Fibroblast of peridontal ligament (primary cell): Measurements from ENCODE around the gene CGB3.
"Not testable (repeated sequence)": the region's sequence is repeated elsewhere in the genome, so short reads cannot be mapped to it uniquely, and the experiment has no call there.

Experiments
- DNase-seq: peaks from one replicate; pipeline ENCODE4 v3.0.0-alpha.2; 2010; ENCODE audit errors: extremely low read depth

Gene CGB3

DNA sequence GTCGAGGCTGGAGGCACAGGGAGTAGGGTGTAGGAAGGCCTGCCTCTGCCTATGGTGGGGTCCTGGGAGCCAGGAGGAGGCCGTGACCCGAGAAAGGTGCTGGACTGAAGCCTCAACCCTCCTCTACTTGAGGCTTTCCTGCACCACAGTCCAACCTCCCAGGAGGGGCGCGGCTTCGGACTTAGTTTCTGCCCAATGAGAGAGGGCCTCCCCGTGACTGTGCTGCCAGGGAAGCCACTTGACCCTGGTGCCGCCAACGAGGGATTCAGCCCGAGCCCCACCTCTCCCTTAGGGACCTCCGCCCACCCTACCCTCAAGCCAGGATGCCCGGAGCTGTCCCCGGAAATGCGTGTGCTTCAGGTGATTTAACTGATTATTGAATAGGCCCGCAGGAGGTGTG lies at the start of gene CGB3:
CGB3 (minus strand) TSS at position 101 of the 400 bp plus-strand sequence. CDS start 362 bp downstream, outside the sequence.
- DNase-seq: not testable (repeated sequence)

DNA sequence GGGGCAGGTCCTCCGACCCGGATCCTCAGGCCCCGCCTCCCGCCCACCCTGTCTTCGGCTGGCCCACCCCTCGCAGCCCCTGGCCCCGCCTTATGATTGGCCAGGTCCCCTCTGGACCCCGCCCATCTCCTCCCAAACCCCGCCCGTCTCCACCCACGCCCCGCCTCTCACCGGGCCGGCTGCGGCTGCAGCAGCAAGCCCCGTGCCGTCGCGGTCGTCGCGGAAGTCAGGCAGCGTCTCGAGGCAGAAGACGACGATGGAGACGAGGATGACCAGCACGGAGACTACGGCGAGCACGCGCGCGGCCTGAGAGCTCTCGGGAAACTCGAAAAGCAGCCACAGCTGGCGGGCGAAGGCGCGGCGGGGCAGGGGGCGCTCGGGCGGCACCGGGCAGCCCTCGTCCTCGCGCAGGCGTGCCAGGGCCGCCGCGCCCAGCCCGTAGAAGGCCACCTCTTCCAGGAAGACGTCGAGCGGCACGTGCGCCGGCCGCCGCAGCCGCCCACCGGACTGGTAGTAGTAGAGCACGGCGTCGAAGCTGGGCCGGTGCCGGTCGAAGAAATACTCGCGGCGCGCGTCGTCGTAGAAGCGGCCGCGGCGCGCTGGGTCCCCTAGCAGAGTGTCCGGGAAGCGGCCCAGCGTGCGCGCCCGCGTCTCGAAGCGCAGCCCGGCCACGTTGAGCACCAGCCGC lies 47.9 kb upstream of the CGB3 start:
- DNase-seq: no peak

DNA sequence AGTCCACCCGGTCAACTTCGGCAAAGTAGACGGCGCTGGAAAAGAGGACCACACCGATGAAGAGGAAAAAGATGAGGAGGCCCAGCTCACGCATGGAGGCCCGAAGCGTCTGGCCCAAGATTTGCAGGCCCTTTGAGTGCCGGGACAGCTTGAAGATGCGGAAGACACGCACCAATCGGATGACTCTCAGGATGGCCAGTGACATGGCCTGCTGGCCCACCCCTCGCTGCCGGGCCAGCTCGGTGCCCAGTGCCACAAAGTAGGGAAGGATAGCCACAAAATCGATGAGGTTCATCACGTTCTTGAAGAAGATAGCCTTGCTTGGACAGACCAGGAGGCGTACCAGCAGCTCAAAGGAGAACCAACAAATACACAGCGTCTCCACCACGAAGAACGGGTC lies 46.3 kb upstream of the CGB3 start:
- DNase-seq: no peak

DNA sequence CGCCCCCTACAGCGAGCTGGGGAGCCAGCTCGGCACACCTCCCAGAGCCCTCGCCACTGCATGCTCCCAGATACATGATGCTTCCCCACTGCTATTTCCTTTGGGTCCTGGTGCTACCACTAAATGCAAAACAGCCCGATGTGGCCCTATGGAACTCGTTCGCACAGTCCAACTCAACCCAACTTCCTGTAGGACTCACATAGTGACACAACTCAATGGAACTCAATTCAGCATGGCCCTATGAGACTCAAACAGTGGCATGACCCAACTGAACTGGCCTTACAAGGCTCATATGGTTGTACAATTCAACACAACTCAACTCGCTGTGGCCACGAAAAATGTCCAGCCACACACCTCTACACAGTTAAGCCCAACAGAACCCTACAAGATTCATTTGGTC lies 44.9 kb upstream of the CGB3 start:
- DNase-seq: no peak

DNA sequence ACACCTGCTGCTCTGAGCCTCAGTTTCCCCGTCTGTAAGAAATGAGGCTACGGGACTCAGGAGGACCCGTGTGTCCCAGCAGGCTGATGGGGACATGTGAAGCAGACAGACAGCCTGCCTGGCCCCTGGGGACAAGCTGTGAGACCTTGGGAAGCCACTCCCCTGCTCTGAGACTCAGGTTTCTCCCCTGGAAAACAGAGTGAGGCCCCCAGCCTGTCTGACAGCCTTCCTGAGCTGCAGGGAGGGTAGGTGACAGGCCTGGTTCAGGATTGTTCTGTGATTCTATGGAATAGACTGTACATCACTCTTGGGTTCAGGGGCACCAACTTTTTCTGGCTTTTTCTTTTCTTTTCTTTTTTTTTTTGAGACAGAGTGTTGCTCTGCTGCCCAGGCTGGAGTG lies 43.4 kb upstream of the CGB3 start:
- DNase-seq: no peak

DNA sequence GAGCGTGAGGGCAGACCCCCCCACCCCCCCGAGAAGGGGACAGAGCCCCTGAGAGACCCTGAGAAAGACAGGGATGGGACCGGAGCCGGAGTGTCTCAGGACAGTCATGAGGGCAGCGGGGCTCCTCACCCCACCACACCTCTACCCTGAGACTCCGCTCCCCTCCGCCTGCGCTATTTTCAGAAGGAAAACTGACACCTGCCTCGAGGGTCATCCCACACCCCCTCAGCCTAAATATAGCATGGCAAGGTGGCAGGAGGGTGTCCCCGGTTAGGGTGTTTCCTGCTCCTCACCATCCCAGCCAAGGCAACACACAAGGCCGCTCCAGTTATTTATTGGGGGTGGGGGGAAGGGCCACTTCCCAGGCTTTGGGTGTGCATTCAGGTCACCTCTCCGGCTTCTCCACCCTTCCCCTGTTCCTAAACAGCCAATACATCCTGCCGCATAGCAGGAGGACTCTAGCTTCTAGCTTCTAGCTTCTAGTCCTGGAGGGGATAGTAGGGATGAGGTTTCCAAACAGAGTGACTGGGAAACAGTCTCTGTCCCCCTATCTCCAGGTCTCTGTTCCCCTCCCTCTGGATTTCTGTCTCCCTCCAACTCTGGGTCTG lies 41.9 kb upstream of the CGB3 start:
- DNase-seq: no peak

DNA sequence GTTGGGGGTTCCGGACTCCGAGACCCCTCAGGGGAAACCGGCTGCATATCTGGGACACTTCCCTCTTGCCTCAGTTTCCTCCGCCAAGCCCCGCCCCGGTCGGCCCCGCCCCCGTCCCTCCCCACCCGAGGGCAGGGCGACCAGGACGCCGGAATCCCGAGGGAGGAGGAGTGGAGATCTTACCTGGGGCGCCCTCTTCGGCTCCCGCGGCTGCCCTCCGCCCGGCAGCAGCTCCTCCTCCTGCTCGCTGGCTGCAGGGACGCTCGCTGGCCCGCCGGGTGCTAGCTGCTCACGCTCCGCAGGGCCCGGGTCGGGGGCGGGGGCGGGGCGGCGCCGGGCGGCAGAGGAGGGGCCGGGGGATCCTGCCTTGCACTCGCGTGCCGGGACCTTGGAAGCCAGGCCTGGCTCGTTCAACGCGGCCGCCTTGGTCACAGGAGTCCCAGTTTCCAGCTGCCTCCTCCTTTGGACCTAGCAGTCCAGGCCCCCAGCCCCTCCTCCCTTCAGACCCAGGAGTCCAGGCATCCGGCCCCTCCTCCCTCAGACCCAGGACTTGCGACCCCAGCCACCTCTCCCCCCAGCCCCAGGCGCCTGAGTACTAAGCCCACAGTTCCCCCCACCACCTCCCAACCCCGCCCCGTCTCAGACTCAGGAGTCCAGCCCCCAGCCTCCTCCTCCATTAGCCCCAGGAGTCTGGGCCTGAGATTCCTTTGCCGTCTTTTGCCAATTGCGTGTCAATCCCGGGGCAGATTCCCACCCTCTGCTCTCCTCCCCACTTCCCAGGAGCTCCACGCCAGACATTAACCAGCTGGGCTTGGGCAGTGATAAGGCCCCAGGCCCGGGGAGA lies 40.9 kb upstream of the CGB3 start, which contains the start of gene NTF4:
NTF4 (minus strand) TSS at position 51 of the 844 bp plus-strand sequence. CDS start 2,821 bp downstream, outside the sequence.
- DNase-seq: no peak

DNA sequence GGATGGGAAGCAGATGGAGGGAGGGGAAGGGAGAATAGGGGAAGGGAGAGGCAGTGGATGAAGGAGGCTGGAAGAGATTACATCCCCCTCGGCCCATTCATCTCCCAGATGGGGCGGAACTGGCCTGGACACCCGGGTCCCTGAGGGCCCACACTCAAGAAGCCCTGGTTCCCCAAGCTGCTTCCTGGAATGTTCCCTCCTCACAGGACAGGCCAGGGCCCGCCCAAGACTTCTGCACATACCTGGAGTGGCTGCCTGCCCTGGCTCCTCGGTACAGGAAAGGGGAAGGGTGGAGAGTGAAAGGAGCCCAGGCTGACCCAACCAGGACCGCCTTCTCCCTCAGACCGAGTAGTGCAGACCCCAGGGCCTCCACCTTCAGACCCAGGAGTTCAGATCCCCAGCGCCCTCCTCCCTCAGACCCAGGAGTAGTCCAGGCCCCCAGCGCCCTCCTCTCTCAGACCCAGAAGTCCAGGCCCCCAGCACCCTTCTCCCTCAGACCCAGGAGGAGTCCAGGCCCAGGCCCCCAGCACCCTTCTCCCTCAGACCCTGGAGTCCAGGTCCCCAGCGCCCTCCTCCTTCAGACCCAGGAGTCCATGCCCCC lies 40.0 kb upstream of the CGB3 start:
- no peak for DNase-seq

DNA sequence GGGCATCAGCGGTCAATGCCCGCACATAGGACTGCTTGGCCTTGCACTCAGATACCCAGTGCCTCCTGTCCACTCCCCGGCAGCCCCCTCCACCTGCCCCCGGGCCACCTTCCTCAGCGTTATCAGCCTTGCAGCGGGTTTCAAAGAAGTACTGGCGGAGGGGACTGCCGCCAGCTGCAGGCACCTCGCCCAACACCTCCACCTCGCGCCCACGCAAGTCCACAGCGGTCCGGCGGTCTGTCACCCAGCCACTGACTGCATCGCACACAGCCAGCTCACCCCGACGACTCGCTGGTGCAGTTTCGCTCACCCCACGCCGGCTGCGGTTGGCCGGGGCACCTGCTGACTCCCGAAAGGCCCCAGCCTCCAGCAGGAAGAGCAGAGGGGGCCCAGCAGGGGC lies 37.3 kb upstream of the CGB3 start:
- no peak for DNase-seq

DNA sequence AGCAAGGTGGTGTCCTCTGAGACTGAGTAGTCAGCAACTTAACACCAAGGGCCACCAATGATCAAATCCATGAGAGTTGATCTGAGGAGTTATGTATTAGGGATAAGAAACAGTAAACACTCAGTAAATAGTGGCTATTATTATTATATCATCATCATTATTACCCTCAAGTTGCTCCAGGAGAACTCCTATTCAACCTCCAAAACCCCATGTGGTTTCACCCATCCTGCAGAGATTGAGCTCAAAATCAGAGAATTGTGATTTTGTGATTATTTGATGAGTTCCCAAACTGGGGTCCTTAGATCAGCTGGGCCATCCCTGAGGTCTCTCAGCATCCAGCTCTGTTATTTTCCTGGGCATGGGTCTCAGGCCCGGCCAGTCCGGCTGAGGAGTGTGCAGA lies 36.9 kb upstream of the CGB3 start:
- no peak for DNase-seq

DNA sequence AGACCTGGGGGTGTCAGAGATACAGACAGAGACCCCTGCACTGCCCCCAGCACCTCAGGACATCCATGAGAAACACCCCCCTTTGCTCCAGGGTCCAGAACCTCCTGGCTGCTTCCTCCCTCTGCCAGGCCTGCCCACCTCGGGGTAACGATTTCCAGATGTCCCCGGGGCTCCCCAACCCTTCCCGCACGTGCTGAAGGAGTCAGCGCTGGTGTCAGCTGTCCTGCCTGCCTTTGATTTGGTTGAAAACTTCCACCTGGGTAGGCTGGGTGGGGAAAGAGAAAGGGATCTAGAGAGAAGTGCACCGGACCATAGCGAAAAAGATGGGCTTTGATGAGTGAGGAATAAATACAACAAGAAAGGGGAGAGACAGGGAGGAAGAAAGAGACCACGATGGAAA lies 34.9 kb upstream of the CGB3 start:
- no peak for DNase-seq

DNA sequence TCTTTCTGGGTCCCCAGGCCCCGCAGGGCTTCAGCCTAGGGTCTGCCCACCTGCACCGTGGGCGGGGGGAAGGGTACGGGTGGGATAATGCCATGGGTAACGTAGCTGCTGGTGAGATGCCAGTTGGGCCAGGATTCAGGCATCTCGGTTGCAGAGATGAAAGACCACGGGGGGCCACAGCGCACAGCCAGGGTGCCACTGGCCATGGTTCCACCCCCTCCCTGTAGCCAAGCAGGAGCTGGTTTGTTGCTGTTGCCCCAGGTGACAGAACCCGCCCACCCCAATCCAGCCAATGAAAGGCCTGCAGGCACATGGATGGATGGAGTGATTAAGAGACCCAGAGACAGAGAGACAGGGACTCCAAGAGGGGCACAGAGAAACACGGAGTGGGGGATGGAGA lies 34.4 kb upstream of the CGB3 start:
- DNase-seq: no peak

DNA sequence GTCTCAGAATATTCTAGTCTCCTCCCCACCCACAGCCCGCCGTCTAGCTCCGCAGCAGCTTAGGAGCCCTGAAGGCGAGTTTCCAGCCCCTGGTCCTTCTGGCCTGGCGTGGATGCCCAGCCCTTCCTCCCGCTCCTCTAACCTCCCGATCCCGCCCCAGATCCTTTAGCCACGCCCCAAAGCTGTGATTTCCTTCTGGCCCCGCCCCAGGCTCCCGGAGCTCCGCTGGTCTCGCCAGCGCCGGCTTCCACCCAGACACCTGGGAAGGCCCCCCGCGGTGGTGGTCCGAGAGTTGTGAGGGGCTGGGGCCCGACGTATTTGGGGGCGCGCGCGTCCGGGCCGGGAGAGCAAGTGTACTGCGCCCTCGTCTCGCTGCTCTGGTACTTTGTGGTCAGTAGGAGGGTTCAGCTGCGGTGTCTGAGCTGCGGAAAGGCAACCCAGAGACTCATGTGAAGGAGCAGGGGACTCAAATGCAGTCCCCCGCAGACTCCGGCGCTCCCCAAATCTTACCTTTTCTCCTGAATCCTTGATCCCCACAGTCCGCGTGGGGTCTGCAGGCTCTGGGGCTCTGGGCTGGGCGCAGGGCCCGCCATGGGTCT lies 33.6 kb upstream of the CGB3 start, which contains the start of gene CGB7:
CGB7 (minus strand) TSS at position 114 of the 599 bp plus-strand sequence. CDS start 2,374 bp downstream, outside the sequence.
- DNase-seq: peak; percentile 14

DNA sequence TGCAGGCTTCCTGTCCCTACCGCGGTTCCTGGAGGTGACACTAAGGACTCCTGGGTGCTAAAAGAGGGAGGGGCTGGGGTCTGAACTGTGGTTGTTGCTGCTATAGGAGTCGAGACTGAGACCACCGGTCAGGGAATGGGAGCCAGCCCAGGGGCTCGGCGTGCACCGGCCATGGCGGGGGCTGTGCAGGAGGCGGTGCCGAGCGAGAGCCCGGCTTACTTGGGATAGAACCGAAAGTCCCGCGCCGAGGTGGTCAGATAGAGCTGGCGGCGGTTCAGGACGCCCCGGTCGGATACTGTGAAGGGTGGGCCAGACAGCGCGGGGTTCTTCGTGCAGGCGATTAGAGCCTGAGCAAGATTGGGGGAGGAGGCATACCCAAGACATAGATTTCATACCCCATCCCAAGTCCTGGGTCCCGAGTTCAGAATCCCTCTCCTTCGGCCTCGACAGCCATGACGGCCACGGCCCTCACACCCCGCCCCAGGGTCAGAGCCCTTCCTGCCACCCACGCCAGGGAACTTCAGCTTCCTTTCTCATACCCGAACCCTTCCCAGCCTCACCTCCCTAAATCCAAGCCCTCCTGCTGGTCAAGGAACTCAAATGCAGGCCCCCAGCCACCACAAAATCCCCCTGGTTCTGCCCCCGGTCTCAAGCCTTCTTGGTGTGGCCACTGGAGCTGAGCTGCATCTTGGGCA lies 32.9 kb upstream of the CGB3 start:
- not testable (repeated sequence) for DNase-seq

DNA sequence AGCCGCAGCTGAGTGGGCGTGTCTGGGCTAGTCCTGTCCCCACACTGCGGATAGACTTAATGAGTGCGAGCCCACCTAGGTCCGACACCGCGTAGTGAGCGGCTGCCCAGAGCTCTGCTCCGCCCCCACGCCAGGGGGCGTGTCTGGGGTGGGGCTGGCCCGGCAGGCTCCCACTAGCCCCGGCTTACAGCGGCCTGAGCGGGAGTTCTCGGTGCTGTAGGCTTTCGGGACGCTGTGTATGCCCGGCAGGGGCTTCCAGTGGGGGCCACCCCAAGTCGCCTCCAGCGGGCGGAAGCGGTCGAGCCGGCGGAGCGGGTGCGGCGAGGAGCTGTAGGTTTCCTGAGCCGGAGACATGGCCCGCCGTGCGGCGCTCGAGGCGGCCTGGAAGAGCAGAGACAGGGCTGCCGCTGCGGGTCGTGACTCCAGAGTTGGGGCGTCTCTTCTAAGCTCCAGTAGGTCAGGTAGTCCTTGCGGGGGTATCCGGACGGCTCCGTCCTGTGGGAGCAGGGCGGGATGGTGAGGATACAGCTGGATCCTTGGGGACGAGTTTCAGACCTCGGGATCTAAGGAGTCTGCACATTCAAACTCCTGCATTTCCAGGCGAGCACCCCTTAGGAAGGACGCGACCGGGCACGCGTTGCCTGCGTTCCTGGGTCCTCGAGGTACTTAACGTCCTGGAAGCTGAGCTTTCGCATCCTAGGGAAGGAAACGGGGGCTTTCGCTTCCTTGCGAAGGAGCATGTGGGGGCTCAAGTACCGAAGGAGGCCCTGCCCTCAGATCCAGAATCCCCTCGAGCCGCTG lies 32.2 kb upstream of the CGB3 start:
- DNase-seq: peak; percentile 17

DNA sequence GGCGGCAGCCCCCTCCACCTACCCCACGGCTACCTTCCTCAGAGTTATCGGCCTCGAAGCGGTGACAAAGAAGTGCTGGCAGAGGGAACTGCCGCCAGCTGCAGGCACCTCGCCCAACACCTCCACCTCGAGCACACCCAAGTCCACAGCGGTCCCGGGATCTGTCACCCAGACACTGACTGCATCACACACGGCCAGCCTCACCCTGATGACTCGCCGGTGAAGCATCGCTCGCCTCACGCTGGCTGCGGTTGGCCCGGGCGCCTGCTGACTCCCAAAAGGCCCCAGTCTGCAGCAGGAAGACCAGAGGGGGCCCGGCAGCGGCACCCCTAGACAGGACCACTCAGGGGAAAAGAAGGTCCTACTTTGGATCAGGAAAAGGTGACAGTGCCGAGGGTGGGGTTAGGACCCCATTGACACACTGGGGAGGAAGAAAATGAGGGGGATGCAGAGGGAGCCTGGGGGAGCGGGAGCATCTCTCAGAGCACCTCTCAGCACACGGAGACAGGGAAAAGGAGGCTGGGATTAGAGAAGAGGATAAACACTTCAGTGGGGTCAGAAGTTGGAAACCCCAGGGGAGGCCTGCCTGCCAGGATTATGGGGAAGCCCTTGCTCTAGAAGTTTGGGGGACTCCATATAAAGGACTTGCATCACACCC lies 26.4 kb upstream of the CGB3 start:
- not testable (repeated sequence) for DNase-seq

DNA sequence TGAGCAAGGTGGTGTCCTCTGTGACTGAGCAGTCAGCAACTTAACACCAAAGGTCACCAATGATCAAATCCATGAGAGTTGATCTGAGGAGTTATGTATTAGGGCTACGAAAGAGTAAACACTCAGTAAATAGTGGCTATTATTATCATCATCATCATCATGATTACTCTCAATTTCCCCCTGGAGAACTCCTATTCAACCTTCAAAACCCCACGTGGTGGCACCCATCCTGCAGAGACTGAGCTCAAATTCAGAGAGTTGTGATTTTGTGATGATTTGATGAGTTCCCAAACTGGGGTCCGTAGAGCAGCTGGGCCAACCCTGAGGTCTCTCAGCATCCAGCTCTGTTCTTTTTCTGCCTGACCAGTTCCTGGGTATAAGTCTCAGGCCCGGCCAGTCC lies 25.7 kb upstream of the CGB3 start:
- DNase-seq: not testable (repeated sequence)

DNA sequence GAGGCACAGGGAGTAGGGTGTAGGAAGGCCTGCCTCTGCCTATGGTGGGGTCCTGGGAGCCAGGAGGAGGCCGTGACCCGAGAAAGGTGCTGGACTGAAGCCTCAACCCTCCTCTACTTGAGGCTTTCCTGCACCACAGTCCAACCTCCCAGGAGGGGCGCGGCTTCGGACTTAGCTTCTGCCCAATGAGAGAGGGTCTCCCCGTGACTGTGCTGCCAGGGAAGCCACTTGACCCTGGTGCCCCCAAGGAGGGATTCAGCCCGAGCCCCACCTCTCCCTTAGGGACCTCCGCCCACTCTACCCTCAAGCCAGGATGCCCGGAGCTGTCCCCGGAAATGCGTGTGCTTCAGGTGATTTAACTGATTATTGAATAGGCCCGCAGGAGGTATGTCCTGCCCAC lies 24.9 kb upstream of the CGB3 start, which contains the start of gene CGB8:
CGB8 (minus strand) TSS at position 101 of the 400 bp plus-strand sequence. CDS start 372 bp downstream, outside the sequence.
- DNase-seq: not testable (repeated sequence)

DNA sequence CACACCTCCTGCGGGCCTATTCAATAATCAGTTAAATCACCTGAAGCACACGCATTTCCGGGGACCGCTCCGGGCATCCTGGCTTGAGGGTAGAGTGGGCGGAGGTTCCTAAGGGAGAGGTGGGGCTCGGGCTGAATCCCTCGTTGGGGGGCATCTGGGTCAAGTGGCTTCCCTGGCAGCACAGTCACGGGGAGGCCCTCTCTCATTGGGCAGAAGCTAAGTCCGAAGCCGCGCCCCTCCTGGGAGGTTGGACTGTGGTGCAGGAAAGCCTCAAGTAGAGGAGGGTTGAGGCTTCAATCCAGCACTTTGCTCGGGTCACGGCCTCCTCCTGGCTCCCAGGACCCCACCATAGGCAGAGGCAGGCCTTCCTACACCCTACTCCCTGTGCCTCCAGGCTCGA lies 19.4 kb upstream of the CGB3 start, which contains the start of gene CGB5:
CGB5 (plus strand) TSS at position 301 of the 400 bp plus-strand sequence. CDS start 362 bp downstream, outside the sequence.
- DNase-seq: not testable (repeated sequence)
